HFFc6 (cell line): ENCODE measurements around the gene RAPH1. TPM values are rescaled to one million over a fixed set of nuclear protein-coding genes. Genes with fewer than 3 reads are reported as not detected.
"Not testable (repeated sequence)": the region's sequence is repeated elsewhere in the genome, so short reads cannot be mapped to it uniquely, and the experiment has no call there.

Experiments
- DNase-seq: peaks from one replicate; pipeline ENCODE4 v3.0.0-alpha.2; 2018
- H3K27ac Mint-ChIP-seq: 2 replicates; pipeline ENCODE4 v1.8.0; 2020; ENCODE audit warnings: mild to moderate bottlenecking, mixed read lengths
- H3K27me3 Mint-ChIP-seq: 2 replicates; pipeline ENCODE4 v1.8.0; 2021; ENCODE audit warnings: mild to moderate bottlenecking, moderate library complexity, mixed read lengths; ENCODE audit not compliant: insufficient read depth
- H3K36me3 Mint-ChIP-seq: 2 replicates; pipeline ENCODE4 v1.8.0; 2021; ENCODE audit warnings: low read depth, mixed read lengths
- H3K4me1 Mint-ChIP-seq: 2 replicates; pipeline ENCODE4 v1.8.0; 2020; ENCODE audit warnings: low read depth, mixed read lengths
- H3K4me3 Mint-ChIP-seq: 2 replicates; pipeline ENCODE4 v1.8.0; 2020; ENCODE audit warnings: mild to moderate bottlenecking, moderate library complexity, mixed read lengths
- H3K9me3 Mint-ChIP-seq: 2 replicates; pipeline ENCODE4 v1.8.0; 2020; ENCODE audit warnings: mild to moderate bottlenecking, mixed read lengths
- total RNA-seq, 6 experiments: library from RNA; stranded (reverse); fragmentation: NEBNext Ultra II Directional; extraction: Animal tissue kit (Norgen Biotek cat#: 25700); gene quantifications; 2 replicates in 1 of 6; 3 replicates in 5 of 6; pipeline ENCODE4 v1.2.3, GENCODE V29; 2021
- TF ChIP-seq, protein P1 (sequence below): fragments of 200-600 bp; sonication (generic); IDR thresholded peaks from 2 replicates; pipeline ENCODE4 v1.5.0; 2021; ENCODE audit warnings: antibody characterized with exemption, mild to moderate bottlenecking

RAPH1 gene
- total RNA-seq, 6 experiments from 2014 or later: 40.9 to 49.5 (median 46.9) TPM

- Mint-ChIP-seq H3K27me3 (peaks cover 4% of the 10 kb centered on the region; the same call in 1 of the 2 replicates), H3K27ac (peak overlapping the region; percentile 42; the same call in 1 of the 2 replicates), H3K36me3 (peaks cover 13% of the 10 kb centered on the region), H3K4me1 (peaks cover 28% of the 10 kb centered on the region), H3K4me3 (no peak overlapping the region), H3K9me3 (no peaks in the 10 kb centered on the region)
- DNase-seq: no peak
- TF ChIP-seq, protein P1, sequence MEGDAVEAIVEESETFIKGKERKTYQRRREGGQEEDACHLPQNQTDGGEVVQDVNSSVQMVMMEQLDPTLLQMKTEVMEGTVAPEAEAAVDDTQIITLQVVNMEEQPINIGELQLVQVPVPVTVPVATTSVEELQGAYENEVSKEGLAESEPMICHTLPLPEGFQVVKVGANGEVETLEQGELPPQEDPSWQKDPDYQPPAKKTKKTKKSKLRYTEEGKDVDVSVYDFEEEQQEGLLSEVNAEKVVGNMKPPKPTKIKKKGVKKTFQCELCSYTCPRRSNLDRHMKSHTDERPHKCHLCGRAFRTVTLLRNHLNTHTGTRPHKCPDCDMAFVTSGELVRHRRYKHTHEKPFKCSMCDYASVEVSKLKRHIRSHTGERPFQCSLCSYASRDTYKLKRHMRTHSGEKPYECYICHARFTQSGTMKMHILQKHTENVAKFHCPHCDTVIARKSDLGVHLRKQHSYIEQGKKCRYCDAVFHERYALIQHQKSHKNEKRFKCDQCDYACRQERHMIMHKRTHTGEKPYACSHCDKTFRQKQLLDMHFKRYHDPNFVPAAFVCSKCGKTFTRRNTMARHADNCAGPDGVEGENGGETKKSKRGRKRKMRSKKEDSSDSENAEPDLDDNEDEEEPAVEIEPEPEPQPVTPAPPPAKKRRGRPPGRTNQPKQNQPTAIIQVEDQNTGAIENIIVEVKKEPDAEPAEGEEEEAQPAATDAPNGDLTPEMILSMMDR: no peak
Observed at GRCh38 chr2:203431391-203432185, 103.5 kb downstream of the RAPH1 start.

DNA sequence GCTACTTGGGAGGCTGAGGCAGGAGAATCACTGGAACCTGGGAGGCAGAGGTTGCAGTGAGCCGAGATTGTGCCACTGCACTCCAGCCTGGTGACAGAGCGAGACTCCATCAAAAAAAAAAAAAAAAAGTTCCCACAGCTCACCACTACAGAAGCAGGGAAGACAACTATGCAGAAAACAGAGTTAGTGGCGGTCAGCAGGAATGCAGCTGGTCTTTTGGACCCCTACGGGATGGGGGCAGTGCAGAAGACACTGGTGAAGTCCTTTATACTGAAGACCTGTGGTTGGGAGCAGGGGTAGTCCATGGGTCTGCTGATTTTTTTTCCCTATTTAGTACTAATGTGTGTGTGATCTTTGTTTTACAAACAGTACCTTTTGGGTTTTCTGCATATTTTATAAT lies 105.5 kb downstream of the RAPH1 start:
- not testable (repeated sequence) for DNase-seq, H3K9me3 Mint-ChIP-seq, H3K27ac Mint-ChIP-seq, H3K4me3 Mint-ChIP-seq, H3K27me3 Mint-ChIP-seq
- Mint-ChIP-seq H3K36me3 (peaks cover 13% of the 10 kb centered on the region), H3K4me1 (peaks cover 33% of the 10 kb centered on the region)

GRCh38 chr2:203427061-203427460 lies 108.0 kb downstream of the RAPH1 start:
- no peaks in the 10 kb centered on the region for H3K9me3 Mint-ChIP-seq
- H3K4me1 Mint-ChIP-seq: peaks cover 28% of the 10 kb centered on the region
- peak; percentile 86 for DNase-seq
- H3K27me3 Mint-ChIP-seq: peaks cover 4% of the 10 kb centered on the region
- H3K27ac Mint-ChIP-seq: peak overlapping the region; percentile 92
- H3K36me3 Mint-ChIP-seq: peaks cover 10% of the 10 kb centered on the region
- TF ChIP-seq, protein P1: no peak
- no peak overlapping the region for H3K4me3 Mint-ChIP-seq

GRCh38 chr2:203418271-203418670 lies 116.8 kb downstream of the RAPH1 start:
- peaks cover 47% of the 10 kb centered on the region for H3K36me3 Mint-ChIP-seq
- no peak overlapping the region for H3K27ac Mint-ChIP-seq
- H3K4me3 Mint-ChIP-seq: no peak overlapping the region
- TF ChIP-seq, protein P1: no peak
- peaks cover 16% of the 10 kb centered on the region for H3K4me1 Mint-ChIP-seq
- no peaks in the 10 kb centered on the region; the same call in 1 of the 2 replicates for H3K27me3 Mint-ChIP-seq
- peaks cover 6% of the 10 kb centered on the region; the same call in 1 of the 2 replicates for H3K9me3 Mint-ChIP-seq
- no peak for DNase-seq

DNA sequence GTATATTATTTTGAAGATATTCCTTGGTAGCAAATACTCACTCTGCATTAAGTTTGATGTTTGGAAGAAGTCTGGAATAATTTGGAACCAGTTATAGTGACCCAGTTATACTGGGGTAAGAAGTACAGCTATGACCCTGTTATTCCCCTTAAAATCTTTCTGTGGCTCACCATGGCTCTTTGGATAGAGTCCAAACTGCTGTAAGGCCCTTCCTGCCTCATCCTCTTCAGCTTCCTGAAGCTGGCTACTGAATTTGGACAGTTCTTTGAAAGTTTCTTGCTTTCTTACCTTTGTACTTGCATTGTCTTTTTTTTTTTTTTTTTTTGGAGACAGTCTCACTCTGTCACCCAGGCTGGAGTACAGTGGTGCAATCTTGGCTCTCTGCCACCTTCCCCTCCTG lies 121.3 kb downstream of the RAPH1 start:
- H3K4me1 Mint-ChIP-seq: peaks cover 33% of the 10 kb centered on the region
- no peak overlapping the region for H3K4me3 Mint-ChIP-seq
- peaks cover 1% of the 10 kb centered on the region; the same call in 1 of the 2 replicates for H3K27me3 Mint-ChIP-seq
- H3K9me3 Mint-ChIP-seq: peaks cover 6% of the 10 kb centered on the region; the same call in 1 of the 2 replicates
- H3K36me3 Mint-ChIP-seq: peaks cover 54% of the 10 kb centered on the region
- no peak for DNase-seq
- TF ChIP-seq, protein P1: no peak
- no peak overlapping the region for H3K27ac Mint-ChIP-seq
